ENCODE measurements around the gene MFGE8.

- TF ChIP-seq CTCF (IDR thresholded peaks at IDR 0.05), result no peak
- TF ChIP-seq POLR2A (IDR thresholded peaks at IDR 0.05), result no peak
These were observed 31.4 kb downstream of the MFGE8 start for GRCh38 chr15:88881775-88882174.
